ENCODE data around the gene AP5M1. TPM values are rescaled to one million over a fixed set of nuclear protein-coding genes. Genes with fewer than 3 reads are reported as not detected.
"Not testable (repeated sequence)": the region's sequence is repeated elsewhere in the genome, so short reads cannot be mapped to it uniquely, and the experiment has no call there.

The AP5M1 gene
- total RNA-seq (2014; rRNA removed; shearing (Covaris generic)), result 16.5 and 23.1 TPM in 2 replicates
- polyA plus RNA-seq (2015; cell fraction: cytosol; rRNA removed), result 18.8 and 24.1 TPM in 2 replicates
- polyA plus RNA-seq (2015; cell fraction: nucleus; rRNA removed), result 22.8 and 24.9 TPM in 2 replicates

- DNase-seq (ENCODE audit: low read depth), result peak; percentile 89
Observed at GRCh38 chr14:57268161-57269069, at the start of gene AP5M1, which contains the start of gene EXOC5. Gene AP5M1, plus strand, starts transcription at chr14:57268971. Its CDS starts 344 bp downstream, at chr14:57269315. Gene EXOC5, minus strand, starts transcription at chr14:57268905. Its CDS starts 257 bp downstream, at chr14:57268648.

- DNase-seq (ENCODE audit: low read depth), result no peak
Observed at GRCh38 chr14:57221931-57222330, 46.8 kb upstream of the AP5M1 start.

GRCh38 chr14:57227083-57227482, 41.7 kb upstream of the AP5M1 start:
- DNase-seq (ENCODE audit: low read depth), result no peak

GRCh38 chr14:57228320-57228719, 40.5 kb upstream of the AP5M1 start:
- DNase-seq (ENCODE audit: low read depth), result not testable (repeated sequence)

- no peak for DNase-seq (ENCODE audit: low read depth)
Observed at GRCh38 chr14:57232006-57232405, 36.8 kb upstream of the AP5M1 start.

GRCh38 chr14:57240115-57240514, 28.7 kb upstream of the AP5M1 start:
- not testable (repeated sequence) for DNase-seq (ENCODE audit: low read depth)

- no peak for DNase-seq (ENCODE audit: low read depth)
Observed at GRCh38 chr14:57243320-57243719, 25.5 kb upstream of the AP5M1 start.

GRCh38 chr14:57244106-57244505, 24.7 kb upstream of the AP5M1 start:
- no peak for DNase-seq (ENCODE audit: low read depth)

- no peak for DNase-seq (ENCODE audit: low read depth)
Observed at GRCh38 chr14:57245941-57246340, 22.8 kb upstream of the AP5M1 start.

GRCh38 chr14:57246933-57247657, 21.7 kb upstream of the AP5M1 start:
- no peak for DNase-seq (ENCODE audit: low read depth)

- no peak for DNase-seq (ENCODE audit: low read depth)
Observed at GRCh38 chr14:57254884-57255283, 13.9 kb upstream of the AP5M1 start.

GRCh38 chr14:57258221-57258620, 10.6 kb upstream of the AP5M1 start:
- DNase-seq (ENCODE audit: low read depth), result not testable (repeated sequence)

- no peak for DNase-seq (ENCODE audit: low read depth)
Observed at GRCh38 chr14:57259672-57260071, 9.1 kb upstream of the AP5M1 start.

- no peak for DNase-seq (ENCODE audit: low read depth)
Observed at GRCh38 chr14:57261604-57262003, 7.2 kb upstream of the AP5M1 start.

- no peak for DNase-seq (ENCODE audit: low read depth)
Observed at GRCh38 chr14:57262117-57262516, 6.7 kb upstream of the AP5M1 start.

- DNase-seq (ENCODE audit: low read depth), result no peak
Observed at GRCh38 chr14:57266065-57266464, 2.7 kb upstream of the AP5M1 start.

- DNase-seq (ENCODE audit: low read depth), result no peak
Observed at GRCh38 chr14:57273236-57273635, 4.5 kb downstream of the AP5M1 start.

- no peak for DNase-seq (ENCODE audit: low read depth)
Observed at GRCh38 chr14:57274551-57274950, 5.8 kb downstream of the AP5M1 start.

- DNase-seq (ENCODE audit: low read depth), result peak; percentile 6
Observed at GRCh38 chr14:57275023-57275664, 6.4 kb downstream of the AP5M1 start.

- no peak for DNase-seq (ENCODE audit: low read depth)
Observed at GRCh38 chr14:57277062-57277461, 8.3 kb downstream of the AP5M1 start.

- DNase-seq (ENCODE audit: low read depth), result no peak
Observed at GRCh38 chr14:57287745-57288144, 19.0 kb downstream of the AP5M1 start.

GRCh38 chr14:57290751-57291150, 22.0 kb downstream of the AP5M1 start:
- DNase-seq (ENCODE audit: low read depth), result no peak

Measured in HT1080 (cell line).